Keratinocyte (primary cell): Measurements from ENCODE around the gene TINAG. TPM values are rescaled to one million over a fixed set of nuclear protein-coding genes. Genes with fewer than 3 reads are reported as not detected.

Source experiments
- DNase-seq: peaks from one replicate; pipeline ENCODE4 v3.0.0-alpha.2; 2011; ENCODE audit warnings: low read depth, missing footprints, low spot score
- FAIRE-seq: peaks from 2 replicates; lab custom pipeline; 2011; peaks lifted over from hg19 to GRCh38; lab: Jason Lieb, UNC
- H2AFZ ChIP-seq: 2 replicates; pipeline ENCODE4 v1.6.0; 2012; ENCODE audit warnings: low read length, control low read depth, inconsistent platforms; ENCODE audit not compliant: control insufficient read depth
- H3K27ac ChIP-seq: 2 replicates; pipeline ENCODE4 v1.5.1; 2011; ENCODE audit warnings: low read length; ENCODE audit not compliant: control insufficient read depth, insufficient read depth
- H3K27me3 ChIP-seq: 3 replicates; pipeline ENCODE4 v1.6.0; 2011; ENCODE audit warnings: low read length; ENCODE audit not compliant: control insufficient read depth, insufficient read depth; ENCODE audit errors: extremely low read depth
- H3K36me3 ChIP-seq, 2 experiments: 2 replicates in 1 of 2; 3 replicates in 1 of 2; pipeline ENCODE4 v1.5.1; 2011; ENCODE audit warnings: low read length in 2 of 2, mild to moderate bottlenecking in 1 of 2; ENCODE audit not compliant: control insufficient read depth in 2 of 2, insufficient read depth in 2 of 2; ENCODE audit errors: extremely low read depth in 1 of 2
- H3K4me1 ChIP-seq: 3 replicates; pipeline ENCODE4 v1.5.1; 2011; ENCODE audit warnings: low read length; ENCODE audit not compliant: control insufficient read depth, insufficient read depth; ENCODE audit errors: extremely low read depth
- H3K4me2 ChIP-seq: 3 replicates; pipeline ENCODE4 v1.6.0; 2011; ENCODE audit warnings: low read depth, low read length; ENCODE audit not compliant: control insufficient read depth, insufficient read depth; ENCODE audit errors: extremely low read depth
- H3K4me3 ChIP-seq, 3 experiments: fragments of 200-600 bp in 1 of 3; sonication (generic) in 1 of 3; 2 replicates in 2 of 3; 3 replicates in 1 of 3; pipeline ENCODE4 v1.5.1; 2011 to 2016; ENCODE audit warnings: low read length in 3 of 3, mild to moderate bottlenecking in 3 of 3, control low read depth in 2 of 3, inconsistent platforms in 1 of 3, low read depth in 1 of 3, mixed read lengths in 1 of 3, mixed run types in 1 of 3, moderate library complexity in 1 of 3; ENCODE audit not compliant: control insufficient read depth in 2 of 3, insufficient read depth in 2 of 3; ENCODE audit errors: extremely low read depth in 1 of 3
- H3K79me2 ChIP-seq: 2 replicates; pipeline ENCODE4 v1.6.0; 2012; ENCODE audit warnings: low read length; ENCODE audit not compliant: control insufficient read depth, insufficient read depth
- H3K9ac ChIP-seq: 3 replicates; pipeline ENCODE4 v1.6.0; 2011; ENCODE audit warnings: low read length; ENCODE audit not compliant: control insufficient read depth, insufficient read depth; ENCODE audit errors: extremely low read depth
- H3K9me1 ChIP-seq: 3 replicates; pipeline ENCODE4 v1.6.0; 2011; ENCODE audit warnings: low read length; ENCODE audit not compliant: control insufficient read depth, insufficient read depth; ENCODE audit errors: extremely low read depth
- H3K9me3 ChIP-seq: 2 replicates; pipeline ENCODE4 v1.5.1; 2012; ENCODE audit warnings: low read depth, low read length; ENCODE audit not compliant: control insufficient read depth
- H4K20me1 ChIP-seq: 3 replicates; pipeline ENCODE4 v1.6.0; 2011; ENCODE audit warnings: low read length; ENCODE audit not compliant: control insufficient read depth, insufficient read depth; ENCODE audit errors: extremely low read depth
- EZH2 ChIP-seq: IDR thresholded peaks from one replicate; pipeline ENCODE4 v1.6.1; 2012; ENCODE audit warnings: inconsistent platforms, mild to moderate bottlenecking, low read length, moderate library complexity
- dilution Hi-C: fragments of 300-500 bp; cut with MboI; formaldehyde crosslinking; loops from one replicate; pipeline ENCODE4 v1.7.0; 2020; ENCODE audit warnings: low sequenced_read_pairs; ENCODE audit not compliant: extremely low pct_ligation_motif_present
- polyA plus RNA-seq, 5 experiments: library from polyadenylated mRNA; depleted of rRNA in 3 of 5; stranded (reverse) in 3 of 5; stranded (forward) in 1 of 5; unstranded in 1 of 5; fragments of >200 nt; gene quantifications; 1 replicate in 1 of 5; 2 replicates in 3 of 5; 3 replicates in 1 of 5; pipeline versions ENCODE4 v1.2.1 to v1.2.3, GENCODE V29; 2011 to 2012; ENCODE audit warnings: missing spikeins in 2 of 5, low read depth in 1 of 5, low replicate concordance in 1 of 5
- TF ChIP-seq, protein P1 (sequence below), 3 experiments: IDR thresholded peaks in 1 of 3; conservative IDR thresholded peaks in 1 of 3; optimal IDR thresholded peaks in 1 of 3; 2 replicates in 2 of 3; 3 replicates in 1 of 3; pipeline versions ENCODE3 to v1.5.1; 2011; ENCODE audit warnings: low read length in 3 of 3, mild to moderate bottlenecking in 3 of 3, moderate library complexity in 2 of 3, control low read depth in 1 of 3, inconsistent platforms in 1 of 3; ENCODE audit not compliant: insufficient read depth in 2 of 3; ENCODE audit errors: extremely low read depth in 1 of 3

TINAG gene
- polyA plus RNA-seq, 1 donor (not counting 4 experiments of a cell fraction or from before 2014, with no cell fraction given): not detected

DNA sequence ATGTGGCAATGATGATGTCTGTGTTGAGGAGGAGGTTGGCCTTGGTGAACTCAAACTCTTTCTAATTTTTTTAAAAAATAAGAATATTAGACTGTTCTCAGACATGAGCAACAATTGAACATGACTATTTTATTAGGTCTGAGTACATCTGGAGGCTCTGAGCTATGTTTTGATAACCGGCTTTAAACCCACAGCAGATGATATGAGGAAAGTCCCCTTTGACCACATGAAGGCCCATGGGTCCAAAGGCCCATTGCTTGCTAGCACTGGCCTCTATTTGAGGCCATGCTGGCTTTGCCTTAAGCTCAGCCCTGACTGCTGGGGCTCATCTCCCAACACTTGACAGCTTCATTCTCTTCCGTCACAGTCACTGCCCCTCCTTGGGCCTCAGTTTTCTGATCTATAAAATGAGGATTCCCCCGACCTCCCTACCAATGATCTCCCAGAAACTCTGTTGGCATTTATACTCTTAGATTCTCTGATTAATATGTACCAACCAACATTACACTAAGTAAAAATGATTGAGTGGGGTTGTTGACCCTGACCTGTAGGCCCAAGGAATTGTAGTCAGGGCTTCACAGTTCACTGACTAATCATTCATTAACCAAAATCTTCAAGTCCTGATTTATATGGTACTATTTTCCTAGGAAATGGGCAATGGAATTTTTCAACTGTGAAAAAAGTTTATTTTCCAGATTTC is 23.9 kb upstream of the TINAG start:
- Histone ChIP-seq H3K27me3 (no peaks in the 10 kb centered on the region), H3K36me3 (no peaks in the 10 kb centered on the region), H3K9me1 (no peaks in the 10 kb centered on the region), H3K4me2 (no peak overlapping the region), H3K4me3 (no peak overlapping the region), H3K9me3 (no peaks in the 10 kb centered on the region), H3K27ac (no peak overlapping the region), H2AFZ (no peak overlapping the region), H4K20me1 (no peaks in the 10 kb centered on the region), H3K4me1 (peaks cover 25% of the 10 kb centered on the region), H3K79me2 (no peaks in the 10 kb centered on the region), H3K9ac (no peak overlapping the region)
- TF ChIP-seq, protein P1, sequence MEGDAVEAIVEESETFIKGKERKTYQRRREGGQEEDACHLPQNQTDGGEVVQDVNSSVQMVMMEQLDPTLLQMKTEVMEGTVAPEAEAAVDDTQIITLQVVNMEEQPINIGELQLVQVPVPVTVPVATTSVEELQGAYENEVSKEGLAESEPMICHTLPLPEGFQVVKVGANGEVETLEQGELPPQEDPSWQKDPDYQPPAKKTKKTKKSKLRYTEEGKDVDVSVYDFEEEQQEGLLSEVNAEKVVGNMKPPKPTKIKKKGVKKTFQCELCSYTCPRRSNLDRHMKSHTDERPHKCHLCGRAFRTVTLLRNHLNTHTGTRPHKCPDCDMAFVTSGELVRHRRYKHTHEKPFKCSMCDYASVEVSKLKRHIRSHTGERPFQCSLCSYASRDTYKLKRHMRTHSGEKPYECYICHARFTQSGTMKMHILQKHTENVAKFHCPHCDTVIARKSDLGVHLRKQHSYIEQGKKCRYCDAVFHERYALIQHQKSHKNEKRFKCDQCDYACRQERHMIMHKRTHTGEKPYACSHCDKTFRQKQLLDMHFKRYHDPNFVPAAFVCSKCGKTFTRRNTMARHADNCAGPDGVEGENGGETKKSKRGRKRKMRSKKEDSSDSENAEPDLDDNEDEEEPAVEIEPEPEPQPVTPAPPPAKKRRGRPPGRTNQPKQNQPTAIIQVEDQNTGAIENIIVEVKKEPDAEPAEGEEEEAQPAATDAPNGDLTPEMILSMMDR (optimal IDR thresholded peaks at IDR 0.05 in 1 of 3, IDR thresholded peaks at IDR 0.05 in 1 of 3, conservative IDR thresholded peaks at IDR 0.05 in 1 of 3; ENCODE audit: extremely low read depth in 1 of 3, insufficient read depth in 2 of 3, low read length in 3 of 3): no peak
- no peak for TF ChIP-seq EZH2
- FAIRE-seq (peak; percentile 43), DNase-seq (no peak)
- dilution Hi-C loops: no loop called here

DNA sequence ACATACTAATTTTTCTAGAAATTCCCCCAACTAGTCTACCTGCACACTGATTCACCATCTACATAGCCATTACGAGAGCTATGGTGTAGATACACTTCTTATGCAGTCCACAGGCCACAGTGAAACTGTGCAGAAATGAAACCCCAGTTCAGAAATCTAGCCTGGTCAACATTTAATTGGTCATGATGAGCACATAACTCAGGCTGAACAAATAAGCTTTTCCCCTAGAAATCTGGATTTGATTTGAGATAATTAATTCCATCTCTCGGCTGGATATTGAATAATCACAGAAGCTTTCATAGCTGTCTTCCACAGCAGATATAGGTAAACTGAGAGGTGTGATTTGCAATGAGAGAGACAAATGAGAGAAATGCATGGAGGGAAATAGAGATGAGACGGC is 22.6 kb upstream of the TINAG start:
- Histone ChIP-seq H3K79me2 (no peaks in the 10 kb centered on the region), H3K4me1 (peaks cover 34% of the 10 kb centered on the region), H3K4me3 (no peak overlapping the region), H2AFZ (peak overlapping the region; percentile 19), H3K27me3 (no peaks in the 10 kb centered on the region), H3K9ac (no peak overlapping the region), H3K4me2 (peak overlapping the region; percentile 23), H3K36me3 (no peaks in the 10 kb centered on the region), H3K9me1 (no peaks in the 10 kb centered on the region), H4K20me1 (no peaks in the 10 kb centered on the region), H3K27ac (peak overlapping the region; percentile 19), H3K9me3 (no peaks in the 10 kb centered on the region)
- peak; percentile 61 for FAIRE-seq
- DNase-seq: no peak
- dilution Hi-C loops: no loop called here
- no peak for TF ChIP-seq EZH2
- TF ChIP-seq, protein P1 (optimal IDR thresholded peaks at IDR 0.05 in 1 of 3, IDR thresholded peaks at IDR 0.05 in 1 of 3, conservative IDR thresholded peaks at IDR 0.05 in 1 of 3; ENCODE audit: extremely low read depth in 1 of 3, insufficient read depth in 2 of 3, low read length in 3 of 3): no peak
